GM12874 (cell line): ENCODE data around the gene TRIM8.
A peak's percentile ranks its signal among the peaks of the same experiment; 100 is the strongest.

Experiments
- CTCF ChIP-seq: IDR thresholded peaks from 2 replicates; pipeline ENCODE4 v1.5.1; 2011; ENCODE audit warnings: low read depth, mild to moderate bottlenecking, control low read depth, low read length, moderate library complexity; ENCODE audit not compliant: insufficient read depth

Gene TRIM8

GRCh38 chr10:102644646-102645387, 538 bp downstream of the TRIM8 start:
- TF ChIP-seq CTCF = peak; percentile 78

- TF ChIP-seq CTCF = no peak
Observed at GRCh38 chr10:102645388-102645740, 1.1 kb downstream of the TRIM8 start.

- TF ChIP-seq CTCF = no peak
Observed at GRCh38 chr10:102645741-102646609, 1.7 kb downstream of the TRIM8 start.

- no peak for TF ChIP-seq CTCF
Observed at GRCh38 chr10:102646610-102647442, 2.5 kb downstream of the TRIM8 start.

- no peak for TF ChIP-seq CTCF
Observed at GRCh38 chr10:102647443-102648268, 3.4 kb downstream of the TRIM8 start.

- TF ChIP-seq CTCF = no peak
Observed at GRCh38 chr10:102648269-102648888, 4.1 kb downstream of the TRIM8 start.
